ENCODE data around the gene OR1J2. TPM values are rescaled to one million over a fixed set of nuclear protein-coding genes. Genes with fewer than 3 reads are reported as not detected.

OR1J2 gene
- total and polyA plus RNA-seq, 9 of the 15 experiments (the other 6 are each of a cell fraction or from before 2014, with no cell fraction given), result not detected

DNA sequence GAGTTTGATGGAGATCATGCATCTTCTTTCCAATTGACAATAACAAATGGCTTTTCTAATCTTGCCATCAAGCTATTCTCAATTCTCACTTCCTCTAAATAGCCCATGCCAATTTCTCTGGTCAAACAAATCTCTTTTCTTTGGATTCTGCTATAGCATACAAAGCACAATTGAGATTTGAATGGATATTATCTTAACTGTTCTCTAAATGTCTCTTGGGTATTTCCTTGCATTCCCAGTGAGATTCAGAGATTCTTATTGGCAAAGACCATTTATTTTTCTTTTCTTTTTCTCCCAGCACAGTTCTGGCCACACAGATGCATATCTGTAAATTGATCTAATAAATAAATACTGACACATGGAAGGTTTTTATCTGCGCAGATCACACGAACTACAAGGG, 42.2 kb downstream of the OR1J2 start, which contains the start of gene OR1N2 (continued):
- TF ChIP-seq, protein P1, sequence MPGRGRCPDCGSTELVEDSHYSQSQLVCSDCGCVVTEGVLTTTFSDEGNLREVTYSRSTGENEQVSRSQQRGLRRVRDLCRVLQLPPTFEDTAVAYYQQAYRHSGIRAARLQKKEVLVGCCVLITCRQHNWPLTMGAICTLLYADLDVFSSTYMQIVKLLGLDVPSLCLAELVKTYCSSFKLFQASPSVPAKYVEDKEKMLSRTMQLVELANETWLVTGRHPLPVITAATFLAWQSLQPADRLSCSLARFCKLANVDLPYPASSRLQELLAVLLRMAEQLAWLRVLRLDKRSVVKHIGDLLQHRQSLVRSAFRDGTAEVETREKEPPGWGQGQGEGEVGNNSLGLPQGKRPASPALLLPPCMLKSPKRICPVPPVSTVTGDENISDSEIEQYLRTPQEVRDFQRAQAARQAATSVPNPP (IDR thresholded peaks at IDR 0.05; ENCODE audit: borderline replicate concordance, insufficient read depth, insufficient read length), result no peak
- TF ChIP-seq NBN (IDR thresholded peaks at IDR 0.05; ENCODE audit: low read depth) (no peak), FOSL1 (tag; conservative IDR thresholded peaks at IDR 0.05) (no peak), ZNF239 (CRISPR knock-in tag; IDR thresholded peaks at IDR 0.05) (no peak)
- TF ChIP-seq, protein P2, sequence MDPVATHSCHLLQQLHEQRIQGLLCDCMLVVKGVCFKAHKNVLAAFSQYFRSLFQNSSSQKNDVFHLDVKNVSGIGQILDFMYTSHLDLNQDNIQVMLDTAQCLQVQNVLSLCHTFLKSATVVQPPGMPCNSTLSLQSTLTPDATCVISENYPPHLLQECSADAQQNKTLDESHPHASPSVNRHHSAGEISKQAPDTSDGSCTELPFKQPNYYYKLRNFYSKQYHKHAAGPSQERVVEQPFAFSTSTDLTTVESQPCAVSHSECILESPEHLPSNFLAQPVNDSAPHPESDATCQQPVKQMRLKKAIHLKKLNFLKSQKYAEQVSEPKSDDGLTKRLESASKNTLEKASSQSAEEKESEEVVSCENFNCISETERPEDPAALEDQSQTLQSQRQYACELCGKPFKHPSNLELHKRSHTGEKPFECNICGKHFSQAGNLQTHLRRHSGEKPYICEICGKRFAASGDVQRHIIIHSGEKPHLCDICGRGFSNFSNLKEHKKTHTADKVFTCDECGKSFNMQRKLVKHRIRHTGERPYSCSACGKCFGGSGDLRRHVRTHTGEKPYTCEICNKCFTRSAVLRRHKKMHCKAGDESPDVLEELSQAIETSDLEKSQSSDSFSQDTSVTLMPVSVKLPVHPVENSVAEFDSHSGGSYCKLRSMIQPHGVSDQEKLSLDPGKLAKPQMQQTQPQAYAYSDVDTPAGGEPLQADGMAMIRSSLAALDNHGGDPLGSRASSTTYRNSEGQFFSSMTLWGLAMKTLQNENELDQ (CRISPR knock-in tag; IDR thresholded peaks at IDR 0.05; ENCODE audit: borderline replicate concordance), result no peak

Other genes starting within 250 kb of the OR1J2 start
Only the 7 nearest of the 14 such genes appear.
- gene PTGS1, start 139.8 kb upstream of the OR1J2 start, total RNA-seq (2014; rRNA removed), result 4.9 and 5.3 TPM in 2 replicates
- 3.4 and 3.6 TPM in 2 replicates for gene PTGS1, start 139.8 kb upstream of the OR1J2 start, total RNA-seq (2014; rRNA removed; fragmentation: Illumina TruSeq; extraction: Trizol)
- gene PTGS1, start 139.8 kb upstream of the OR1J2 start, total RNA-seq (2015; rRNA removed; fragmentation: Illumina TruSeq; extraction: Trizol), result 3.8 and 4.5 TPM in 2 replicates
- gene PTGS1, start 139.8 kb upstream of the OR1J2 start, total RNA-seq (2021), result 7.2 and 9.1 TPM in 2 replicates
- 5.2 and 12.9 TPM in 2 replicates for gene PTGS1, start 139.8 kb upstream of the OR1J2 start, polyA plus RNA-seq (2011; rRNA removed)
- gene PTGS1, start 139.8 kb upstream of the OR1J2 start, polyA plus RNA-seq (2014; fragmentation: Illumina TruSeq; extraction: Trizol), result 7.2 and 7.5 TPM in 2 replicates
- 1 to 10 TPM; 3.7 to 8.2 TPM for gene PTGS1, start 139.8 kb upstream of the OR1J2 start, polyA plus RNA-seq (2014; fragmentation: Nextera tagmentation; extraction: Ambion mirVana)
- 4.0 and 5.8 TPM in 2 replicates for gene PTGS1, start 139.8 kb upstream of the OR1J2 start, polyA plus RNA-seq (2014; rRNA removed)
- not detected in 2 replicates for gene OR1J1, start 32.9 kb upstream of the OR1J2 start, total RNA-seq (2014; rRNA removed)
- not detected in 2 replicates for gene OR1J1, start 32.9 kb upstream of the OR1J2 start, total RNA-seq (2014; rRNA removed; fragmentation: Illumina TruSeq; extraction: Trizol)
- not detected in 2 replicates for gene OR1J1, start 32.9 kb upstream of the OR1J2 start, total RNA-seq (2015; rRNA removed; fragmentation: Illumina TruSeq; extraction: Trizol)
- gene OR1J1, start 32.9 kb upstream of the OR1J2 start, total RNA-seq (2021), result not detected in 2 replicates
- gene OR1J1, start 32.9 kb upstream of the OR1J2 start, polyA plus RNA-seq (2011; rRNA removed), result not detected in 2 replicates
- gene OR1J1, start 32.9 kb upstream of the OR1J2 start, polyA plus RNA-seq (2014; fragmentation: Illumina TruSeq; extraction: Trizol), result not detected in 2 replicates
- gene OR1J1, start 32.9 kb upstream of the OR1J2 start, polyA plus RNA-seq (2014; fragmentation: Nextera tagmentation; extraction: Ambion mirVana), result not detected
- not detected in 2 replicates for gene OR1J1, start 32.9 kb upstream of the OR1J2 start, polyA plus RNA-seq (2014; rRNA removed)
- gene OR1J4, start 8.3 kb downstream of the OR1J2 start, total RNA-seq (2014; rRNA removed), result not detected in 2 replicates
- gene OR1J4, start 8.3 kb downstream of the OR1J2 start, total RNA-seq (2014; rRNA removed; fragmentation: Illumina TruSeq; extraction: Trizol), result not detected in 2 replicates
- gene OR1J4, start 8.3 kb downstream of the OR1J2 start, total RNA-seq (2015; rRNA removed; fragmentation: Illumina TruSeq; extraction: Trizol), result not detected in 2 replicates
- gene OR1J4, start 8.3 kb downstream of the OR1J2 start, total RNA-seq (2021), result not detected in 2 replicates
- gene OR1J4, start 8.3 kb downstream of the OR1J2 start, polyA plus RNA-seq (2011; rRNA removed), result not detected in 2 replicates
- not detected in 2 replicates for gene OR1J4, start 8.3 kb downstream of the OR1J2 start, polyA plus RNA-seq (2014; fragmentation: Illumina TruSeq; extraction: Trizol)
- not detected for gene OR1J4, start 8.3 kb downstream of the OR1J2 start, polyA plus RNA-seq (2014; fragmentation: Nextera tagmentation; extraction: Ambion mirVana)
- gene OR1J4, start 8.3 kb downstream of the OR1J2 start, polyA plus RNA-seq (2014; rRNA removed), result not detected in 2 replicates
- gene OR1N1, start 16.5 kb downstream of the OR1J2 start, total RNA-seq (2014; rRNA removed), result not detected in 2 replicates
- not detected in 2 replicates for gene OR1N1, start 16.5 kb downstream of the OR1J2 start, total RNA-seq (2014; rRNA removed; fragmentation: Illumina TruSeq; extraction: Trizol)
- gene OR1N1, start 16.5 kb downstream of the OR1J2 start, total RNA-seq (2015; rRNA removed; fragmentation: Illumina TruSeq; extraction: Trizol), result not detected in 2 replicates
- not detected in 2 replicates for gene OR1N1, start 16.5 kb downstream of the OR1J2 start, total RNA-seq (2021)
- gene OR1N1, start 16.5 kb downstream of the OR1J2 start, polyA plus RNA-seq (2011; rRNA removed), result not detected in 2 replicates
- not detected in 2 replicates for gene OR1N1, start 16.5 kb downstream of the OR1J2 start, polyA plus RNA-seq (2014; fragmentation: Illumina TruSeq; extraction: Trizol)
- not detected for gene OR1N1, start 16.5 kb downstream of the OR1J2 start, polyA plus RNA-seq (2014; fragmentation: Nextera tagmentation; extraction: Ambion mirVana)
- not detected in 2 replicates for gene OR1N1, start 16.5 kb downstream of the OR1J2 start, polyA plus RNA-seq (2014; rRNA removed)
- gene OR1N2, start 42.3 kb downstream of the OR1J2 start, total RNA-seq (2014; rRNA removed), result not detected in 2 replicates
- not detected in 2 replicates for gene OR1N2, start 42.3 kb downstream of the OR1J2 start, total RNA-seq (2014; rRNA removed; fragmentation: Illumina TruSeq; extraction: Trizol)
- not detected in 2 replicates for gene OR1N2, start 42.3 kb downstream of the OR1J2 start, total RNA-seq (2015; rRNA removed; fragmentation: Illumina TruSeq; extraction: Trizol)
- not detected in 2 replicates for gene OR1N2, start 42.3 kb downstream of the OR1J2 start, total RNA-seq (2021)
- not detected in 2 replicates for gene OR1N2, start 42.3 kb downstream of the OR1J2 start, polyA plus RNA-seq (2011; rRNA removed)
- not detected in 2 replicates for gene OR1N2, start 42.3 kb downstream of the OR1J2 start, polyA plus RNA-seq (2014; fragmentation: Illumina TruSeq; extraction: Trizol)
- gene OR1N2, start 42.3 kb downstream of the OR1J2 start, polyA plus RNA-seq (2014; fragmentation: Nextera tagmentation; extraction: Ambion mirVana), result not detected
- gene OR1N2, start 42.3 kb downstream of the OR1J2 start, polyA plus RNA-seq (2014; rRNA removed), result not detected in 2 replicates
- gene OR1L8, start 72.6 kb downstream of the OR1J2 start, total RNA-seq (2014; rRNA removed), result not detected in 2 replicates
- gene OR1L8, start 72.6 kb downstream of the OR1J2 start, total RNA-seq (2014; rRNA removed; fragmentation: Illumina TruSeq; extraction: Trizol), result 0.10 TPM in 1 of 2 replicates, not detected in the other
- not detected in 2 replicates for gene OR1L8, start 72.6 kb downstream of the OR1J2 start, total RNA-seq (2015; rRNA removed; fragmentation: Illumina TruSeq; extraction: Trizol)
- not detected in 2 replicates for gene OR1L8, start 72.6 kb downstream of the OR1J2 start, total RNA-seq (2021)
- not detected in 2 replicates for gene OR1L8, start 72.6 kb downstream of the OR1J2 start, polyA plus RNA-seq (2011; rRNA removed)
- 0.06 TPM in 1 of 2 replicates, not detected in the other for gene OR1L8, start 72.6 kb downstream of the OR1J2 start, polyA plus RNA-seq (2014; fragmentation: Illumina TruSeq; extraction: Trizol)
- gene OR1L8, start 72.6 kb downstream of the OR1J2 start, polyA plus RNA-seq (2014; fragmentation: Nextera tagmentation; extraction: Ambion mirVana), result under 1 TPM in 1 of 2 experiments, not detected in 1; 0.06 TPM
- 0.03 TPM in 1 of 2 replicates, not detected in the other for gene OR1L8, start 72.6 kb downstream of the OR1J2 start, polyA plus RNA-seq (2014; rRNA removed)
- not detected in 2 replicates for gene OR1Q1, start 103.9 kb downstream of the OR1J2 start, total RNA-seq (2014; rRNA removed)
- not detected in 2 replicates for gene OR1Q1, start 103.9 kb downstream of the OR1J2 start, total RNA-seq (2014; rRNA removed; fragmentation: Illumina TruSeq; extraction: Trizol)
- not detected in 2 replicates for gene OR1Q1, start 103.9 kb downstream of the OR1J2 start, total RNA-seq (2015; rRNA removed; fragmentation: Illumina TruSeq; extraction: Trizol)
- not detected in 2 replicates for gene OR1Q1, start 103.9 kb downstream of the OR1J2 start, total RNA-seq (2021)
- gene OR1Q1, start 103.9 kb downstream of the OR1J2 start, polyA plus RNA-seq (2011; rRNA removed), result not detected in 2 replicates
- not detected in 2 replicates for gene OR1Q1, start 103.9 kb downstream of the OR1J2 start, polyA plus RNA-seq (2014; fragmentation: Illumina TruSeq; extraction: Trizol)
- gene OR1Q1, start 103.9 kb downstream of the OR1J2 start, polyA plus RNA-seq (2014; fragmentation: Nextera tagmentation; extraction: Ambion mirVana), result not detected
- not detected in 2 replicates for gene OR1Q1, start 103.9 kb downstream of the OR1J2 start, polyA plus RNA-seq (2014; rRNA removed)

Measured in K562 (cell line).